NT2/D1 (cell line): ENCODE results near the gene AIF1L.

Experiments used
- SUZ12 ChIP-seq: IDR thresholded peaks from 2 replicates; pipeline ENCODE4 v1.6.1; 2011; ENCODE audit not compliant: insufficient read length, insufficient read depth; ENCODE audit errors: extremely low read depth
- YY1 ChIP-seq: IDR thresholded peaks from 2 replicates; pipeline ENCODE4 v1.6.1; 2011; ENCODE audit not compliant: insufficient read length, insufficient read depth

DNA sequence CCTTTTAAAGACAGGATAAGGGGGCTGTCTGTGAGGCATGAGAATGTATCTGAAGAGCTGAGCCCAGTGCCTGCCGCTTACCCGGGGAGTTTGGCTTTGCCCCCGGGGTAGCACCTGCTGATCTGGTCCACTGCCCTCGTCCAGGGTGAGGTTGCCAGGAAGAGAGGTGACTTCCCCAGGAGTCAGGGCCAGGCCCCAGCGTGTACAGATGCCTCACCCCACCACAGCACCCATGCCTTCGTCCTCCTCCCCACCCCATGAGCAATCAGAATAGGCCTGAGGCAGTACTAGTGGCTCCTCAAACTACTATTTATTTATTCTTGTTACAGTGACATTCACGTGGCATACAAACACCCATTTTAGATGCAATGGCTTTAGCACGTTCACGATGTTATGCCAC lies 15.7 kb upstream of the AIF1L start:
- no peak for TF ChIP-seq YY1
- no peak for TF ChIP-seq SUZ12
